B cell (primary cell): ENCODE data around the gene FHIT.

Source experiments
- EZH2 ChIP-seq: IDR thresholded peaks from 2 replicates; pipeline ENCODE4 v1.6.1; 2012; ENCODE audit warnings: borderline replicate concordance, low read depth, mild to moderate bottlenecking, moderate library complexity, low read length; ENCODE audit not compliant: insufficient read depth, poor library complexity, severe bottlenecking
- TF ChIP-seq, protein P1 (sequence below): fragments of 200-600 bp; IDR thresholded peaks from one replicate; pipeline ENCODE4 v1.8.0; 2022; ENCODE audit warnings: antibody characterized with exemption, mild to moderate bottlenecking

DNA sequence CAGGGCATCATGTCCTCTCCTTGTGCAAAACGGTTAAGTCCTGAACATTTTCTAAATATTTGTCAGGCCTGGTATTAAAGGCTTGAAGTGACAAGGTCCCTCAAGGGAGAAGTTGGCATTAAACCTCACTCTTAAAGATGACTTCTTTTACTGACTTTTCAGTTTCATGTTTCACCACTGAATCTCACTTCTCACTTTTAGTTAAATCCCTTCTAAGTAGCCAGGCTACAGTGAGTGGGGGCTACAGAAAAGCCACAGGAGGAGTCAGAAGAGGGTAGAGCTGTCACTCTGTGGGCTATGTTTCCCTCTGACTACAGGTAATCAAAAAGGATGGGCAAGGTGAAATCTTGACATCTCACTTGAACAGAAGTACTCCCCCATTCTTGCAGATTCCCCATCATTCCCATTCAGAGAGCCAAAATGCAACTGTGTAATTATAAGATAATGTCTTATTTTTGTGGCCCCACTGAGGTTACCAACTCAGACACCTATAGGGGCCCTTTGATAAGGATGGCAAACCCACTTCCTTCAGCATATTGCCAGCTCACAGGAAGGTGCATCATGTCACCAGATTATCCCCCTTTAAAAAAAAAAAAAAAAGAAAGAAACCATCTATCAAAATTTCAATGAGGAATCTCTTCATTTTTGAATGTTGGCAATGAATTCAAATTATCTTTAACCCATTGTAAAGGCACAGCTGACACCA lies 1411.3 kb downstream of the FHIT start:
- TF ChIP-seq, protein P1, sequence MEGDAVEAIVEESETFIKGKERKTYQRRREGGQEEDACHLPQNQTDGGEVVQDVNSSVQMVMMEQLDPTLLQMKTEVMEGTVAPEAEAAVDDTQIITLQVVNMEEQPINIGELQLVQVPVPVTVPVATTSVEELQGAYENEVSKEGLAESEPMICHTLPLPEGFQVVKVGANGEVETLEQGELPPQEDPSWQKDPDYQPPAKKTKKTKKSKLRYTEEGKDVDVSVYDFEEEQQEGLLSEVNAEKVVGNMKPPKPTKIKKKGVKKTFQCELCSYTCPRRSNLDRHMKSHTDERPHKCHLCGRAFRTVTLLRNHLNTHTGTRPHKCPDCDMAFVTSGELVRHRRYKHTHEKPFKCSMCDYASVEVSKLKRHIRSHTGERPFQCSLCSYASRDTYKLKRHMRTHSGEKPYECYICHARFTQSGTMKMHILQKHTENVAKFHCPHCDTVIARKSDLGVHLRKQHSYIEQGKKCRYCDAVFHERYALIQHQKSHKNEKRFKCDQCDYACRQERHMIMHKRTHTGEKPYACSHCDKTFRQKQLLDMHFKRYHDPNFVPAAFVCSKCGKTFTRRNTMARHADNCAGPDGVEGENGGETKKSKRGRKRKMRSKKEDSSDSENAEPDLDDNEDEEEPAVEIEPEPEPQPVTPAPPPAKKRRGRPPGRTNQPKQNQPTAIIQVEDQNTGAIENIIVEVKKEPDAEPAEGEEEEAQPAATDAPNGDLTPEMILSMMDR: no peak
- no peak for TF ChIP-seq EZH2
